Tibial artery (tissue), 4 donors: ENCODE results near the gene ATN1.

Experiments
- DNase-seq, 2 donors: peaks; one replicate each; pipeline ENCODE4 v3.0.0-alpha.2; 2019
- H3K27ac ChIP-seq, 2 donors: fragments of 200-600 bp; sonication (generic) in 1 of 2; 1 replicate in 1 of 2; 2 replicates in 1 of 2; pipeline ENCODE4 v1.5.1; 2018 to 2019; ENCODE audit warnings: mild to moderate bottlenecking in 1 of 2
- H3K27me3 ChIP-seq, 2 donors: fragments of 200-600 bp; sonication (generic) in 1 of 2; one replicate each; pipeline versions ENCODE4 v1.5.1 to v1.6.0; 2016 to 2019
- H3K36me3 ChIP-seq, 3 donors: fragments of 200-600 bp; sonication (generic) in 2 of 3; one replicate each; pipeline ENCODE4 v1.5.1; 2016 to 2019; ENCODE audit warnings: mild to moderate bottlenecking in 2 of 3
- H3K4me1 ChIP-seq, 4 donors: fragments of 200-600 bp; sonication (generic) in 2 of 4; 1 replicate in 3 of 4; 2 replicates in 1 of 4; pipeline ENCODE4 v1.5.1; 2016 to 2019
- H3K4me3 ChIP-seq, 2 donors: fragments of 200-600 bp; sonication (generic) in 1 of 2; 1 replicate in 1 of 2; 2 replicates in 1 of 2; pipeline ENCODE4 v1.5.1; 2018 to 2019; ENCODE audit warnings: mild to moderate bottlenecking in 2 of 2
- H3K9me3 ChIP-seq, 3 donors: fragments of 200-600 bp; sonication (generic) in 1 of 3; one replicate each; pipeline ENCODE4 v1.5.1; 2016 to 2019
- intact Hi-C: fragments of 100-400 bp; cut with DNase I; formaldehyde crosslinking; loops from one replicate; pipeline ENCODE4 v1.15.0; 2023; ENCODE audit warnings: low total_unique reads
- TF ChIP-seq, protein P1 (sequence below), 2 experiments: fragments of 200-600 bp in 1 of 2; fragments of 450-650 bp in 1 of 2; IDR thresholded peaks; one replicate each; pipeline ENCODE4 v1.5.1; 2017 to 2019; ENCODE audit warnings: antibody characterized with exemption in 2 of 2, mild to moderate bottlenecking in 1 of 2, moderate library complexity in 1 of 2

Gene ATN1

DNA sequence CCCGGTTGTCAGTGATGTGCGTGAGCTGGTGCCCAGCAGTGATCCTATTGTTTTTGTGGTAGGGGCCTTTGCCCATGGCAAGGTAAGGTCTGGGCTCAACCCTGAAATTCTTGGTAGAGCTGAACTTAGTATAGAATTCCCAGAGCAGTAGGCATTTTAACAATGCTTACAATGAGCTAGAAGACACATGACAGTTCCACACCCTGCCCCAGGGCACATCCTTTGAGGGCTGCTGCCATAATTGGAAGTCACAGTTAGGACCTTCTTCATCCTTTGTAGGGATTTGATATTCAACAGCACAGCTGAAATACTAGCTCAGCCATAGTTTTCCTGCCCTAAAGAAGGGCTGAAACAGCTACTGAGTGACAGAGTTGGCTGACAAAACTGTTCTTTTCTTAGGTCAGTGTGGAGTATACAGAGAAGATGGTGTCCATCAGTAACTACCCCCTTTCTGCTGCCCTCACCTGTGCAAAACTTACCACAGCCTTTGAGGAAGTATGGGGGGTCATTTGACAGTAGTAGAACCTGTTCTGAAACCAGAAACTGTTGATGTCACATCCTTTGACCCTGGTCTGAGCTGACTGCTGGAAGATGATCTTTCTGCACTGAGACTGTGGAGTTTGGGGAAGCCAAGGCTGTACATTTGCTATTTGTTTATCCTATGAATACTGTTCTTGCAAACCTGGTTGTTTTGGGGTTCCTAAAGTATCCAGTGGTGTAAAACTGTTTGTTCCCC is 47.7 kb downstream of the ATN1 start:
- no peaks in the 10 kb centered on the region for H3K9me3 ChIP-seq
- H3K4me3 ChIP-seq, result no peak overlapping the region
- H3K27me3 ChIP-seq, result no peaks in the 10 kb centered on the region
- TF ChIP-seq, protein P1, sequence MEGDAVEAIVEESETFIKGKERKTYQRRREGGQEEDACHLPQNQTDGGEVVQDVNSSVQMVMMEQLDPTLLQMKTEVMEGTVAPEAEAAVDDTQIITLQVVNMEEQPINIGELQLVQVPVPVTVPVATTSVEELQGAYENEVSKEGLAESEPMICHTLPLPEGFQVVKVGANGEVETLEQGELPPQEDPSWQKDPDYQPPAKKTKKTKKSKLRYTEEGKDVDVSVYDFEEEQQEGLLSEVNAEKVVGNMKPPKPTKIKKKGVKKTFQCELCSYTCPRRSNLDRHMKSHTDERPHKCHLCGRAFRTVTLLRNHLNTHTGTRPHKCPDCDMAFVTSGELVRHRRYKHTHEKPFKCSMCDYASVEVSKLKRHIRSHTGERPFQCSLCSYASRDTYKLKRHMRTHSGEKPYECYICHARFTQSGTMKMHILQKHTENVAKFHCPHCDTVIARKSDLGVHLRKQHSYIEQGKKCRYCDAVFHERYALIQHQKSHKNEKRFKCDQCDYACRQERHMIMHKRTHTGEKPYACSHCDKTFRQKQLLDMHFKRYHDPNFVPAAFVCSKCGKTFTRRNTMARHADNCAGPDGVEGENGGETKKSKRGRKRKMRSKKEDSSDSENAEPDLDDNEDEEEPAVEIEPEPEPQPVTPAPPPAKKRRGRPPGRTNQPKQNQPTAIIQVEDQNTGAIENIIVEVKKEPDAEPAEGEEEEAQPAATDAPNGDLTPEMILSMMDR (IDR thresholded peaks at IDR 0.05), result no peak
- H3K36me3 ChIP-seq, result peaks cover 47 to 72% (median 66%) of the 10 kb centered on the region in 3 donors
- intact Hi-C loops, result no loop called here
- no peak overlapping the region for H3K27ac ChIP-seq
- peaks cover 0 to 7% (median 6%) of the 10 kb centered on the region in 4 donors for H3K4me1 ChIP-seq
- DNase-seq, result peak in 1 of 2 donors; percentile 33

DNA sequence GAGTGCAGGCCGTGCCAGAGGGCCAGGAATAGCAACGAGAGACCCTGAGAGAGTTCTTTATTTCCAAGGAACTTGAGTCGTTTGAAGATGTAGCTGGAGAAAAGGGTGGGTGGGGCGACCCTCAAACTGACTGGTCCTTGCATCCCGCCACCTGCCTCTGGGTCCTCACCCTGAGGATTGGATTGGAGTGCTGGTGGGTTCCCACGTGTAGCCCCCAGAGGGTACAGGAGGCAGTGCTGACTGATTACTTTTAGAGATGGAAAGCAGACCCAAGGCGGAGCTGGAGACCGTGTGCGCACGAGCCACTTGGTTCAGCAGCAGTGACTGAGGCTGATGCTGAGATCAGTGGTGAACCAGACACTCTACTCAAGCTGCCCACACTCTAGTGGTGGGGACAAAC is 49.9 kb downstream of the ATN1 start:
- Histone ChIP-seq H3K27ac (no peak overlapping the region), H3K4me3 (no peak overlapping the region), H3K9me3 (no peaks in the 10 kb centered on the region), H3K4me1 (no peaks in the 10 kb centered on the region), H3K36me3 (peaks cover 68 to 94% (median 88%) of the 10 kb centered on the region in 3 donors), H3K27me3 (no peaks in the 10 kb centered on the region)
- TF ChIP-seq, protein P1 (IDR thresholded peaks at IDR 0.05), result no peak
- intact Hi-C loops, result no loop called here
- peak in 1 of 2 donors; percentile 56 for DNase-seq

DNA sequence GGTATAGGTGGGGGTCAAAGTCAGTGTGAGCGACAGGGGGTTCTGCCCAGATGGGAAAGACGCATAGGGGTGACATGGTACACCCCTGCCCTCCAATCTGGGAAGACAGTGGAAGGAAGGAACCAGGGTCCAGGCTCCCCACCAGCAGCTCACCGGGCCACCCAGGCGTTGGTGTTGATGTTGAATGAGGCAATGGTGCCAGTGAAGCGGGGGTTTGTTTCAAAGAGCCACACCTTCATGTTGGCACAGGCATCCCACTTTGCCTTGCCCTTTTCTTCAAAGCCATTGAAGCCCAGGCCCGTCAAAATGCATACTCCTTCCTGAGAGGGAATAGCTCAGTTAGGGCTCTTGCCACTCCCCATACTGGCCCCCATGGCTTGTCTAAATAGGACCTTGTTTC is 50.4 kb downstream of the ATN1 start:
- H3K27ac ChIP-seq, result no peak overlapping the region
- TF ChIP-seq, protein P1 (IDR thresholded peaks at IDR 0.05), result no peak
- H3K36me3 ChIP-seq, result peaks cover 68 to 99% (median 93%) of the 10 kb centered on the region in 3 donors
- H3K27me3 ChIP-seq, result no peaks in the 10 kb centered on the region
- no peaks in the 10 kb centered on the region for H3K4me1 ChIP-seq
- H3K4me3 ChIP-seq, result no peak overlapping the region
- intact Hi-C loops, result no loop called here
- no peaks in the 10 kb centered on the region for H3K9me3 ChIP-seq
- no peak for DNase-seq

DNA sequence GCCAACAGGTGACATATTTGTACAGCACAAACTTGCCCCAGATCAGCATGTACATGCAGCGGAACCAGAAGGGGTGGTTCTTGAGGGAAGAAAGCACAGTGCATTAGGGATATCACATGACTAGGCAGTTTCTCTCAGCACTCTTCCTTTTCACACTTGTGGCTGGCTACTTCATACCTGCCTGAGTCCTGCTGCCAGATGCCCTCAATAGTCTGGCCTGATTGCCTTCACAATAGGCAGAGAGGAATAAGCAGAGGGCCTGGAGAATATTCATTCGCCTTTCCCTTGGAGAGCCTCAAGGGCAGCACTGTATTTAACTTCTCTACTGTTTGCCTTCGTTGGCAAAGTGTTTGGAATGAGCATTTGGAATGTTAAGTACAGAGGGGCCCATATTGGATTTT is 50.9 kb downstream of the ATN1 start:
- Histone ChIP-seq H3K4me3 (no peak overlapping the region), H3K27ac (no peak overlapping the region), H3K36me3 (peaks cover 68 to 97% (median 96%) of the 10 kb centered on the region in 3 donors), H3K27me3 (no peaks in the 10 kb centered on the region), H3K9me3 (no peaks in the 10 kb centered on the region), H3K4me1 (no peaks in the 10 kb centered on the region)
- peak in 1 of 2 donors; percentile 34 for DNase-seq
- TF ChIP-seq, protein P1 (IDR thresholded peaks at IDR 0.05), result no peak
- intact Hi-C loops, result no loop called here

DNA sequence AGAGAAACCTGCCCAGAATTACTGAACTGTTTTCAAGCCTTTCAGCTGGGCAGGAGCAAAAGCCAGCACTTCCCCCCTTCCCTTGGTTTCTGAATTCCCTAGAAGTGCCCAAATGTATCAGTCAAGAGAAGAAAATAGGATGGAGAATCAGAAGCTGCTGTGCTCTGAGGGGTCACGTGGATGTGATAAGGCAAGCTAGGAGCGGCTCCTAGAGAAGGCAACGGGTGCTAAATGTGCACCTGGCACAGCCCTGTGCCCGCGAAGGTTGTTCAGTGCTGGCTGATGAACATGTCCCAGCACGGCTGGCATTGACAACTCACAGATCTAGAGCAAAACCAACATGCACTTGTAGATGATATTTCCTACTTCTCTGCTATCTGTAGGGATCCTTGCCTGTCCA is 51.3 kb downstream of the ATN1 start:
- intact Hi-C loops, result no loop called here
- Histone ChIP-seq H3K27me3 (no peaks in the 10 kb centered on the region), H3K36me3 (peaks cover 66 to 93% (median 92%) of the 10 kb centered on the region in 3 donors), H3K27ac (no peak overlapping the region), H3K4me3 (no peak overlapping the region), H3K4me1 (no peaks in the 10 kb centered on the region), H3K9me3 (no peaks in the 10 kb centered on the region)
- DNase-seq, result no peak
- TF ChIP-seq, protein P1 (IDR thresholded peaks at IDR 0.05), result no peak
